GM18498 (cell line): ENCODE results near the gene RAPGEF1.

Experiments used
- ATAC-seq: cut with Tn5 transposase; IDR thresholded peaks from one replicate; pipeline ENCODE4 v1.9.1; 2021; ENCODE audit warnings: mild to moderate bottlenecking, moderate library complexity; ENCODE audit not compliant: unreplicated experiment

Gene RAPGEF1

GRCh38 chr9:131610231-131610761 lies 129.6 kb downstream of the RAPGEF1 start:
- no peak for ATAC-seq

GRCh38 chr9:131609099-131609830 lies 130.6 kb downstream of the RAPGEF1 start:
- ATAC-seq, result no peak

- ATAC-seq, result no peak
These were observed 131.3 kb downstream of the RAPGEF1 start for GRCh38 chr9:131608493-131609037.

- ATAC-seq, result no peak
These were observed 132.3 kb downstream of the RAPGEF1 start for GRCh38 chr9:131607591-131607990.

GRCh38 chr9:131606896-131607567 lies 132.8 kb downstream of the RAPGEF1 start:
- ATAC-seq, result no peak

- ATAC-seq, result no peak
These were observed 133.9 kb downstream of the RAPGEF1 start for GRCh38 chr9:131605770-131606590.

GRCh38 chr9:131603711-131604439 lies 136.0 kb downstream of the RAPGEF1 start:
- ATAC-seq, result no peak

- ATAC-seq, result no peak
These were observed 136.7 kb downstream of the RAPGEF1 start for GRCh38 chr9:131603199-131603598.

- no peak for ATAC-seq
These were observed 138.1 kb downstream of the RAPGEF1 start for GRCh38 chr9:131601683-131602181.

- no peak for ATAC-seq
These were observed 141.8 kb downstream of the RAPGEF1 start for GRCh38 chr9:131598121-131598520.

- no peak for ATAC-seq
These were observed 142.6 kb downstream of the RAPGEF1 start for GRCh38 chr9:131597246-131597645.

- no peak for ATAC-seq
These were observed 143.5 kb downstream of the RAPGEF1 start for GRCh38 chr9:131596430-131596743.

- no peak for ATAC-seq
These were observed 144.0 kb downstream of the RAPGEF1 start for GRCh38 chr9:131595696-131596429.

- ATAC-seq, result no peak
These were observed 144.8 kb downstream of the RAPGEF1 start for GRCh38 chr9:131594906-131595665.

- ATAC-seq, result no peak
These were observed 145.8 kb downstream of the RAPGEF1 start for GRCh38 chr9:131593936-131594665.

GRCh38 chr9:131593091-131593820 lies 146.6 kb downstream of the RAPGEF1 start:
- ATAC-seq, result no peak

GRCh38 chr9:131591845-131592208 lies 148.0 kb downstream of the RAPGEF1 start:
- ATAC-seq, result no peak
